Fibroblast of lung (primary cell): ENCODE results near the gene TBX3. TPM values are rescaled to one million over a fixed set of nuclear protein-coding genes. Genes with fewer than 3 reads are reported as not detected.

ENCODE experiments used
- DNase-seq, 2 donors: peaks; one replicate each; pipeline versions ENCODE4 v3.0.0 to v3.0.0-alpha.2; 2010; ENCODE audit warnings: low read depth in 2 of 2
- H2AFZ ChIP-seq: 2 replicates; pipeline ENCODE4 v1.5.1; 2012; ENCODE audit warnings: low read length, control low read depth, inconsistent platforms
- H3K27ac ChIP-seq: 2 replicates; pipeline ENCODE4 v1.5.1; 2011; ENCODE audit warnings: low read length, control low read depth; ENCODE audit not compliant: insufficient read depth
- H3K27me3 ChIP-seq: 2 replicates; pipeline ENCODE4 v1.5.1; 2011; ENCODE audit warnings: mild to moderate bottlenecking, low read length; ENCODE audit not compliant: control insufficient read depth, insufficient read depth
- H3K36me3 ChIP-seq: 2 replicates; pipeline ENCODE4 v1.5.1; 2011; ENCODE audit warnings: low read length; ENCODE audit not compliant: control insufficient read depth, insufficient read depth
- H3K4me1 ChIP-seq: 2 replicates; pipeline ENCODE4 v1.5.1; 2011; ENCODE audit warnings: low read length; ENCODE audit not compliant: control insufficient read depth, insufficient read depth; ENCODE audit errors: extremely low read depth
- H3K4me2 ChIP-seq: 2 replicates; pipeline ENCODE4 v1.5.1; 2011; ENCODE audit warnings: low read length, control low read depth; ENCODE audit not compliant: insufficient read depth; ENCODE audit errors: extremely low read depth
- H3K4me3 ChIP-seq, 4 experiments: fragments of 200-600 bp in 1 of 4; sonication (generic) in 1 of 4; replicated peaks in 1 of 4; 2 replicates each; pipeline ENCODE4 v1.5.1; 2011 to 2016; ENCODE audit warnings: low read length in 4 of 4, low read depth in 3 of 4, mild to moderate bottlenecking in 3 of 4, control low read depth in 2 of 4, inconsistent platforms in 1 of 4, mixed read lengths in 1 of 4; ENCODE audit not compliant: insufficient read depth in 1 of 4; ENCODE audit errors: control extremely low read depth in 1 of 4
- H3K79me2 ChIP-seq: 2 replicates; pipeline ENCODE4 v1.5.1; 2012; ENCODE audit warnings: mild to moderate bottlenecking, low read length, inconsistent platforms; ENCODE audit not compliant: control insufficient read depth, insufficient read depth
- H3K9ac ChIP-seq: 2 replicates; pipeline ENCODE4 v1.5.1; 2011; ENCODE audit warnings: mild to moderate bottlenecking, low read length, control low read depth; ENCODE audit not compliant: insufficient read depth
- H3K9me3 ChIP-seq: 2 replicates; pipeline ENCODE4 v1.5.1; 2012; ENCODE audit warnings: low read depth, low read length; ENCODE audit not compliant: control insufficient read depth, insufficient read depth
- H4K20me1 ChIP-seq: 2 replicates; pipeline ENCODE4 v1.5.1; 2011; ENCODE audit warnings: low read length; ENCODE audit not compliant: control insufficient read depth, insufficient read depth; ENCODE audit errors: extremely low read depth
- EZH2 ChIP-seq: IDR thresholded peaks from 2 replicates; pipeline ENCODE4 v1.5.1; 2012; ENCODE audit warnings: low read length, control low read depth, mild to moderate bottlenecking; ENCODE audit errors: missing control alignments
- polyA plus RNA-seq, 2 donors: library from polyadenylated mRNA; depleted of rRNA in 1 of 2; stranded (reverse) in 1 of 2; unstranded in 1 of 2; fragments of >200 nt; gene quantifications; 2 replicates each; pipeline ENCODE4 v1.2.1, GENCODE V29; 2011 to 2012; ENCODE audit warnings: missing spikeins in 1 of 2
- total RNA-seq: library from RNA; depleted of rRNA; stranded (reverse); fragments of >200 nt; gene quantifications from 2 replicates; pipeline ENCODE4 v1.2.1, GENCODE V29; 2014
- TF ChIP-seq, protein P1 (sequence below), 2 donors: IDR thresholded peaks in 1 of 2; conservative IDR thresholded peaks in 1 of 2; 1 replicate in 1 of 2; 2 replicates in 1 of 2; pipeline ENCODE4 v1.5.1; 2011 to 2012; ENCODE audit warnings: low read length in 2 of 2, control low read depth in 1 of 2, inconsistent platforms in 1 of 2, low read depth in 1 of 2, mild to moderate bottlenecking in 1 of 2

The TBX3 gene
- total and polyA plus RNA-seq, 2 donors (not counting 1 experiment from before 2014, with no cell fraction given): 19.9 to 66.4 TPM

DNA sequence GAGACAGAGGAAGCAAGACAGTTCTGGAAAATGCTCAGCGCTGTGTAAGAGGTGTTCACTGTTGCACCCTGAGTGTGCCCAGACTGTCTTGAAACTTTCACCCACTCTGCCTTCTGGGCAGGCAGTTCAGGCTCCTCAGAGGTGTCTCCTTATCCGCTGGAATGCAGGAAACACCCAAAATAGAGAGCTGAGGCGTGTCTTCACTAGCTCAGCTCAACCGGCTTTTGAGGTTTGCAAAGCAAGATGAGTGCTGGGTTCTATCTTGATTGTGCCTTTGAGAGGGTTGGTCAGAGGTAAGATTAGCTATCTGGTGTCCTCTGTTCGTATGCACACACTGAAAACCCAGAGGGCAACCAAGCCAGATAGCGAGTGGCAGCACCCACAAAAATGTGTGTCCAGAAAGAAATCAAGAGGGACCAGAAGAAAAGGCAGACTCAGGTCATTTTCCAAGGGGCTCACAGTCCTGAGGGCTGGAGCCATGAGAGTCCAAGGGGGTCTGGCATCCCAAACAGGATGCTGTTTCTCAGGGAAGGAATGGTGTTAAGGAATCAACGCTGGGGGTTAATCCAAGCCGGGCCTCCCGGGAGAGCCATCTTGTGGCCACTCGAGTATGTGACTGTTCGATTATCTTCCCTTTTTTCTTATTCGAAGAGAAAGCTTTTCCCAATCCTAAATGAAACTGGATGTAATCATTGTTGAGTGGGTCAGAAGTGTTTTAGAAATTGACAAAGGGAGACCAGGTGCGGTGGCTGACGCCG, 47.1 kb downstream of the TBX3 start:
- Histone ChIP-seq H4K20me1 (no peaks in the 10 kb centered on the region), H3K79me2 (no peaks in the 10 kb centered on the region), H3K36me3 (no peaks in the 10 kb centered on the region), H3K4me1 (no peaks in the 10 kb centered on the region), H3K4me3 (no peak overlapping the region), H3K27ac (no peak overlapping the region), H3K27me3 (no peaks in the 10 kb centered on the region), H3K4me2 (no peak overlapping the region), H2AFZ (no peak overlapping the region), H3K9ac (no peak overlapping the region), H3K9me3 (no peaks in the 10 kb centered on the region)
- no peak for TF ChIP-seq EZH2
- TF ChIP-seq, protein P1, sequence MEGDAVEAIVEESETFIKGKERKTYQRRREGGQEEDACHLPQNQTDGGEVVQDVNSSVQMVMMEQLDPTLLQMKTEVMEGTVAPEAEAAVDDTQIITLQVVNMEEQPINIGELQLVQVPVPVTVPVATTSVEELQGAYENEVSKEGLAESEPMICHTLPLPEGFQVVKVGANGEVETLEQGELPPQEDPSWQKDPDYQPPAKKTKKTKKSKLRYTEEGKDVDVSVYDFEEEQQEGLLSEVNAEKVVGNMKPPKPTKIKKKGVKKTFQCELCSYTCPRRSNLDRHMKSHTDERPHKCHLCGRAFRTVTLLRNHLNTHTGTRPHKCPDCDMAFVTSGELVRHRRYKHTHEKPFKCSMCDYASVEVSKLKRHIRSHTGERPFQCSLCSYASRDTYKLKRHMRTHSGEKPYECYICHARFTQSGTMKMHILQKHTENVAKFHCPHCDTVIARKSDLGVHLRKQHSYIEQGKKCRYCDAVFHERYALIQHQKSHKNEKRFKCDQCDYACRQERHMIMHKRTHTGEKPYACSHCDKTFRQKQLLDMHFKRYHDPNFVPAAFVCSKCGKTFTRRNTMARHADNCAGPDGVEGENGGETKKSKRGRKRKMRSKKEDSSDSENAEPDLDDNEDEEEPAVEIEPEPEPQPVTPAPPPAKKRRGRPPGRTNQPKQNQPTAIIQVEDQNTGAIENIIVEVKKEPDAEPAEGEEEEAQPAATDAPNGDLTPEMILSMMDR (conservative IDR thresholded peaks at IDR 0.05 in 1 of 2, IDR thresholded peaks at IDR 0.05 in 1 of 2; ENCODE audit: low read depth in 1 of 2, low read length in 2 of 2): peak; percentile 58 to 59
- DNase-seq: peak in 1 of 2 donors; percentile 36

DNA sequence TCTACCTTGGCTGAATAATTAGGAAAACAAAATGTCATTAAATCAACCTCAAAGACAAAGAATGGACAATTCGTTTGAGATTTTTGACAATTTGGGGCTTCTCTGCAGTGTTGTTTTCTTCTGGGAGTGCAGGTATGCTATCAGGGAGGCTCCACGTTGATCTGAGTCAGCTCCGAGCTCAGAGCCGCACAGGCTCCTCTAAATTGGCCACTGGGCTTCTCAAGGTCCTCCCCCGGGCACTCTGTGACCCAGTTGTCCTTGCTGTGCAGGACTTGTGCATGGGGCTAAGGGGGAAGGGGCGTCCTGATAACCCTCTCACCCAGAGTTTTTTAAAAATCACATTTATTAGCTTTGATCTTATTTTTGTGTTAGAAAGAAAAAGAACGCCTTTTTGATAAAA, 52.7 kb downstream of the TBX3 start:
- no peaks in the 10 kb centered on the region for H4K20me1 ChIP-seq
- H3K9ac ChIP-seq: no peak overlapping the region

DNA sequence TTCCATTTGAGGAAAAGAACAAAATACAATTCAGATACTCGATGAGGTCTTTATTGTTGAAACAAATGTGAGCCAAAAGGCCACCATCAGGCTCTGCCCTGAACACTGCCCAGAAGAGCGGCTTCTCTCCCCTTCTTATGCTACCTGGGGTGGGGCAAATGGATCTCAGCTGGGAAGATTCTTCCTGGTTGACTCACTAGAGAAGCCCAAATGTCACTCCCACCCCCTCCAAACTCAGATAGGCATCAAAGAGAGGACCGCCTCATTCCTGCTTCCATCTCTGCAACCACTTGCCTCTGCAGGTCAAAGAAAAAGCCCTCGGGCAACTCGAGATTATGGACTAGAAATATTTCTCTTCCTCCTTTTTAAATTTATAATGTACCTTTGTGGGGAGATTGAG, 55.8 kb downstream of the TBX3 start:
- Histone ChIP-seq H3K9me3 (no peaks in the 10 kb centered on the region), H2AFZ (no peak overlapping the region), H4K20me1 (no peaks in the 10 kb centered on the region), H3K36me3 (no peaks in the 10 kb centered on the region), H3K79me2 (no peaks in the 10 kb centered on the region), H3K9ac (no peak overlapping the region), H3K27me3 (no peaks in the 10 kb centered on the region), H3K4me1 (no peaks in the 10 kb centered on the region), H3K27ac (no peak overlapping the region), H3K4me3 (no peak overlapping the region), H3K4me2 (no peak overlapping the region)
- TF ChIP-seq EZH2: no peak
- no peak for DNase-seq

More for the DNA sequence above, 52.7 kb downstream of the TBX3 start:
- TF ChIP-seq EZH2: no peak
- TF ChIP-seq, protein P1 (conservative IDR thresholded peaks at IDR 0.05 in 1 of 2, IDR thresholded peaks at IDR 0.05 in 1 of 2; ENCODE audit: low read depth in 1 of 2, low read length in 2 of 2): no peak
- H3K36me3 ChIP-seq: no peaks in the 10 kb centered on the region
- no peak overlapping the region for H3K4me2 ChIP-seq
- H3K9me3 ChIP-seq: no peaks in the 10 kb centered on the region
- no peak overlapping the region for H3K4me3 ChIP-seq
- no peak overlapping the region for H3K27ac ChIP-seq
- H3K27me3 ChIP-seq: no peaks in the 10 kb centered on the region
- no peak for DNase-seq
- H2AFZ ChIP-seq: no peak overlapping the region
- H3K4me1 ChIP-seq: no peaks in the 10 kb centered on the region
- no peaks in the 10 kb centered on the region for H3K79me2 ChIP-seq
